Measurements from ENCODE around the gene BLACAT1. TPM values are rescaled to one million over a fixed set of nuclear protein-coding genes. Genes with fewer than 3 reads are reported as not detected.

BLACAT1 gene
- total and polyA plus RNA-seq, 2 of the 13 experiments (the other 11 are each of a cell fraction or from before 2014, with no cell fraction given) = 1.2 to 2.8 TPM

DNA sequence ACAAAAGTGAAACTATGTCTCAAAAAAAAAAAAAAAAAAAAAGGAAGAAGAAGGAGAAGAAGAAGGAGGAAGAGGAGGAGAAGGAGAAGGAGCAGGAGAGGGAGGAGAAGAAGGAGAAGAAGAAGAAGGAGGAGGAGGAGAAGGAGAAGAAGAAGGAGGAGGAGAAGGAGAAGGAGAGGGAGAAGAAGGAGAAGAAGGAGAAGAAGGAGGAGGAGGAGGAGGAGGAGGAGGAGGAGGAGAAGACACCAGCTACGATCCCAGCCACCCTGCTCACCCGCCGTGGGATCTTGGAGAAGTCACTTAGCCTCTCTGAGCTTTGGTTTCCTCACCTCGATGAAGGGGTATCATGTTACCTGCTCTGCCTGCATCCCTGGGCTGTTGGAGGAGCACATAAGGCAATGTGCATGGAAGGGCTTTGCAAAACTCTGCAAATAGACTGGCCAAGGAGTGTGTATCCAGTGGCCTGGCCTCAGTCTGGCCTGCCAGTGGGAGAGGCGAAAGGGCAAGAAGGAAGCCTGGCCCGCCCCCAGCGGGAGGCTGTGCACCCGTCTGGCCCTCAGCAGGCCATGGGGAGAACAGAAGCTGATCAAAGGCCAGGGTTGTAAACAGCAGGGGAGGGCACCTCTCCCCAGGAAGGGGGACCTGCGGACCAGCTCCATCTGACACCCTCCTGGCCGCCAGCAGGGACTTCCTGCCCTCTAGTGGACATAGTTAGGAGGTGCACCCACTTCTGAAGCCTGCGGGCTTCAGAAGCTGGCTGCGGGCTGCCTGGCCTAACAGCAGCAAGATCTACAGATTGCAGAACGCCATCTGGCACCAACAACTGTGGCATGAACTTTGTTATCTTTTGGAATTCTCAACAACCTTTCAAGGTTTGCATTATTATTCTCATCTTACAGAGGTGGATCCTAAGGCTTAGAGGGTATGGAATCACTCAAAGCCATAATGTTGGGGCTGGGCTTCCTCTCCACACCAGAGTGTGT lies 29.4 kb upstream of the BLACAT1 start (continued):
- TF ChIP-seq, protein P1, sequence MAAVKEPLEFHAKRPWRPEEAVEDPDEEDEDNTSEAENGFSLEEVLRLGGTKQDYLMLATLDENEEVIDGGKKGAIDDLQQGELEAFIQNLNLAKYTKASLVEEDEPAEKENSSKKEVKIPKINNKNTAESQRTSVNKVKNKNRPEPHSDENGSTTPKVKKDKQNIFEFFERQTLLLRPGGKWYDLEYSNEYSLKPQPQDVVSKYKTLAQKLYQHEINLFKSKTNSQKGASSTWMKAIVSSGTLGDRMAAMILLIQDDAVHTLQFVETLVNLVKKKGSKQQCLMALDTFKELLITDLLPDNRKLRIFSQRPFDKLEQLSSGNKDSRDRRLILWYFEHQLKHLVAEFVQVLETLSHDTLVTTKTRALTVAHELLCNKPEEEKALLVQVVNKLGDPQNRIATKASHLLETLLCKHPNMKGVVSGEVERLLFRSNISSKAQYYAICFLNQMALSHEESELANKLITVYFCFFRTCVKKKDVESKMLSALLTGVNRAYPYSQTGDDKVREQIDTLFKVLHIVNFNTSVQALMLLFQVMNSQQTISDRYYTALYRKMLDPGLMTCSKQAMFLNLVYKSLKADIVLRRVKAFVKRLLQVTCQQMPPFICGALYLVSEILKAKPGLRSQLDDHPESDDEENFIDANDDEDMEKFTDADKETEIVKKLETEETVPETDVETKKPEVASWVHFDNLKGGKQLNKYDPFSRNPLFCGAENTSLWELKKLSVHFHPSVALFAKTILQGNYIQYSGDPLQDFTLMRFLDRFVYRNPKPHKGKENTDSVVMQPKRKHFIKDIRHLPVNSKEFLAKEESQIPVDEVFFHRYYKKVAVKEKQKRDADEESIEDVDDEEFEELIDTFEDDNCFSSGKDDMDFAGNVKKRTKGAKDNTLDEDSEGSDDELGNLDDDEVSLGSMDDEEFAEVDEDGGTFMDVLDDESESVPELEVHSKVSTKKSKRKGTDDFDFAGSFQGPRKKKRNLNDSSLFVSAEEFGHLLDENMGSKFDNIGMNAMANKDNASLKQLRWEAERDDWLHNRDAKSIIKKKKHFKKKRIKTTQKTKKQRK (IDR thresholded peaks at IDR 0.05; ENCODE audit: low read length) = no peak
- peak; percentile 48; the same call in 1 of the 2 replicates for TF ChIP-seq TGIF2 (CRISPR knock-in tag; IDR thresholded peaks at IDR 0.05)
- TF ChIP-seq FOXA1 (IDR thresholded peaks at IDR 0.05) = no peak
- TF ChIP-seq FOXA1 (CRISPR knock-in tag; IDR thresholded peaks at IDR 0.05) = peak; percentile 93
- TF ChIP-seq ZNF75D (CRISPR knock-in tag; IDR thresholded peaks at IDR 0.05; ENCODE audit: borderline replicate concordance) = no peak
- no peak for TF ChIP-seq ZNF329 (CRISPR knock-in tag; IDR thresholded peaks at IDR 0.05; ENCODE audit: low read depth)
- TF ChIP-seq ZIK1 (CRISPR knock-in tag; IDR thresholded peaks at IDR 0.05; ENCODE audit: borderline replicate concordance, low read depth) = no peak
- TF ChIP-seq ELF1 (CRISPR knock-in tag; IDR thresholded peaks at IDR 0.05) = peak; percentile 68
- TF ChIP-seq ZNF749 (CRISPR knock-in tag; IDR thresholded peaks at IDR 0.05; ENCODE audit: borderline replicate concordance) = no peak
- TF ChIP-seq SP140L (CRISPR knock-in tag; IDR thresholded peaks at IDR 0.05; ENCODE audit: borderline replicate concordance) = no peak
- TF ChIP-seq NR3C1 (CRISPR knock-in tag; IDR thresholded peaks at IDR 0.05) = no peak
- peak; percentile 89 for TF ChIP-seq ZNF501 (CRISPR knock-in tag; IDR thresholded peaks at IDR 0.05)
- TF ChIP-seq SRY (CRISPR knock-in tag; IDR thresholded peaks at IDR 0.05) = 0 out of 2 replicates have a peak, but pooled peaks have one; percentile 34
- no peak for TF ChIP-seq TCF12 (IDR thresholded peaks at IDR 0.05)
- no peak for TF ChIP-seq TCF12 (CRISPR knock-in tag; IDR thresholded peaks at IDR 0.05)
- TF ChIP-seq FOXK2 (IDR thresholded peaks at IDR 0.05) = peak; percentile 85
- TF ChIP-seq ZBTB42 (CRISPR knock-in tag; IDR thresholded peaks at IDR 0.05) = no peak
- TF ChIP-seq ETV6 (CRISPR knock-in tag; conservative IDR thresholded peaks at IDR 0.05) = no peak
- TF ChIP-seq KDM3A (CRISPR knock-in tag; IDR thresholded peaks at IDR 0.05; ENCODE audit: low read depth) = peak; percentile 91
- TF ChIP-seq ZNF350 (CRISPR knock-in tag; IDR thresholded peaks at IDR 0.05; ENCODE audit: borderline replicate concordance, low read depth) = peak; percentile 78; the same call in 1 of the 2 replicates
- no peak for TF ChIP-seq ZNF367 (CRISPR knock-in tag; IDR thresholded peaks at IDR 0.05; ENCODE audit: borderline replicate concordance)
- no peak for TF ChIP-seq TRIM24 (CRISPR knock-in tag; IDR thresholded peaks at IDR 0.05)
- TF ChIP-seq TOE1 (CRISPR knock-in tag; IDR thresholded peaks at IDR 0.05) = no peak
- TF ChIP-seq PHF8 (CRISPR knock-in tag; IDR thresholded peaks at IDR 0.05) = no peak

Measured in HepG2 (cell line).